ENCODE measurements around the gene GNG7. TPM values are rescaled to one million over a fixed set of nuclear protein-coding genes. Genes with fewer than 3 reads are reported as not detected.

GNG7 gene
- total RNA-seq, 1 experiment from 2014 or later: 9.6 TPM

DNA sequence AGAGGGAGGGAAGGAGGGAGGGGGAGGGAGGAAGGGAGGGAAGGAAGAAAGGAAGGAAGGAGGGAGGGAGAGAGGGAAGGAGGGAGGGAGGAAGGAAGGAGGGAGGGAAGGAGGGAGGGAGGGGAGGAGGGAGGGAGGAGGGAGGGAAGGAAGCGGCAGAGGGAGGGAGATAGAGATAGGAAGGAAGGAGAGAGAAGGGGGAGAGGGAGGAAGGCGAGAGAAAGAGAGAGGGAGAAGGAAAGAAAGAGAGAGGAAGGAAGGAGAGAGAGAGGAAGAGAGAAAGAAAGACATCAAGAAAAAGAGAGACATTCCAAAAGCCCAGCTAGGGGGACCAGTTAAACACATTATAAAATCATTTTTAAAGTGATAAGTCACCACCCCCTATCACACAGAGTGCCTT, 62.5 kb downstream of the GNG7 start (continued):
- TF ChIP-seq, protein P1, sequence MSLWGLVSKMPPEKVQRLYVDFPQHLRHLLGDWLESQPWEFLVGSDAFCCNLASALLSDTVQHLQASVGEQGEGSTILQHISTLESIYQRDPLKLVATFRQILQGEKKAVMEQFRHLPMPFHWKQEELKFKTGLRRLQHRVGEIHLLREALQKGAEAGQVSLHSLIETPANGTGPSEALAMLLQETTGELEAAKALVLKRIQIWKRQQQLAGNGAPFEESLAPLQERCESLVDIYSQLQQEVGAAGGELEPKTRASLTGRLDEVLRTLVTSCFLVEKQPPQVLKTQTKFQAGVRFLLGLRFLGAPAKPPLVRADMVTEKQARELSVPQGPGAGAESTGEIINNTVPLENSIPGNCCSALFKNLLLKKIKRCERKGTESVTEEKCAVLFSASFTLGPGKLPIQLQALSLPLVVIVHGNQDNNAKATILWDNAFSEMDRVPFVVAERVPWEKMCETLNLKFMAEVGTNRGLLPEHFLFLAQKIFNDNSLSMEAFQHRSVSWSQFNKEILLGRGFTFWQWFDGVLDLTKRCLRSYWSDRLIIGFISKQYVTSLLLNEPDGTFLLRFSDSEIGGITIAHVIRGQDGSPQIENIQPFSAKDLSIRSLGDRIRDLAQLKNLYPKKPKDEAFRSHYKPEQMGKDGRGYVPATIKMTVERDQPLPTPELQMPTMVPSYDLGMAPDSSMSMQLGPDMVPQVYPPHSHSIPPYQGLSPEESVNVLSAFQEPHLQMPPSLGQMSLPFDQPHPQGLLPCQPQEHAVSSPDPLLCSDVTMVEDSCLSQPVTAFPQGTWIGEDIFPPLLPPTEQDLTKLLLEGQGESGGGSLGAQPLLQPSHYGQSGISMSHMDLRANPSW (CRISPR knock-in tag; conservative IDR thresholded peaks at IDR 0.05; ENCODE audit: low read depth): no peak

DNA sequence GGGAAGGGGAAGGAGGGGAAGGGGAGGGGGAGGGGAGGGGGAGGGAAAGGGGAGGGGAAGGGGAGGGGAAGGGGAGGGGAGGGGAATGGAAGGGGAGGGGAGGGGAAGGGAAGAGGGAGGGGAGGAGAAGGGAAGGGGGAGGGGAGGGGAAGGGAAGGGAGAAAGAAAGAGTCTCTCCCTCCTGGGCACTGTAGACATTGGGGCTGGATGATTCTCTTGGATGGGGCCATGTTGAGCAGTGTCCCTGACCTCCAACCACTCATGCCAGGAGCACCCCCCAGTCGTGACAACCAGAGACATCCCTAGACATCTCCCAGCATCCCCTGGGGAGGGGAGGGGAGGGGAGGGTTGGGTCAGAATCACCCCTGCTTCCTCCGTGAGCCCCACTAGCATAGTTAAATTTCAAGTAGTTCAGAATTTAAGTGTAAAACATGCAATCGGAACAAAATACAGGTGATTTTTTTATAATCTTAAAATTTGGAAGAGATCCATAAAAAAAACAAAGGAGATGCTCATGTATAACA, 64.0 kb downstream of the GNG7 start:
- ATAC-seq: no peak
- CTCF ChIA-PET: interaction anchor here (0.6 to 3.1 kb wide), 3 partner anchors 9 to 24 kb away, joined by 3 to 38 read pairs (median 37); no protein-coding TSS in a partner anchor
- Mint-ChIP-seq H3K36me3 (no peaks in the 10 kb centered on the region), H3K27ac (no peak overlapping the region), H3K4me3 (no peak overlapping the region), H3K9me3 (no peaks in the 10 kb centered on the region), H3K27me3 (ENCODE audit: low read depth) (no peaks in the 10 kb centered on the region; the same call in 1 of the 2 replicates), H3K4me1 (peaks cover 17% of the 10 kb centered on the region)
- POLR2A ChIA-PET: no interaction called here
- DNase-seq (ENCODE audit: low spot score): no peak
- TF ChIP-seq FOXK1 (CRISPR knock-in tag; IDR thresholded peaks at IDR 0.05) (no peak), ZNF671 (CRISPR knock-in tag; IDR thresholded peaks at IDR 0.05) (no peak), HMGA2 (CRISPR knock-in tag; IDR thresholded peaks at IDR 0.05) (no peak), JAZF1 (CRISPR knock-in tag; IDR thresholded peaks at IDR 0.05) (no peak), KAT7 (CRISPR knock-in tag; IDR thresholded peaks at IDR 0.05; ENCODE audit: borderline replicate concordance) (no peak), ZNF219 (CRISPR knock-in tag; IDR thresholded peaks at IDR 0.05; ENCODE audit: borderline replicate concordance) (no peak), ETV6 (CRISPR knock-in tag; IDR thresholded peaks at IDR 0.05) (no peak), TEAD4 (CRISPR knock-in tag; IDR thresholded peaks at IDR 0.05) (no peak)
- TF ChIP-seq, protein P2, sequence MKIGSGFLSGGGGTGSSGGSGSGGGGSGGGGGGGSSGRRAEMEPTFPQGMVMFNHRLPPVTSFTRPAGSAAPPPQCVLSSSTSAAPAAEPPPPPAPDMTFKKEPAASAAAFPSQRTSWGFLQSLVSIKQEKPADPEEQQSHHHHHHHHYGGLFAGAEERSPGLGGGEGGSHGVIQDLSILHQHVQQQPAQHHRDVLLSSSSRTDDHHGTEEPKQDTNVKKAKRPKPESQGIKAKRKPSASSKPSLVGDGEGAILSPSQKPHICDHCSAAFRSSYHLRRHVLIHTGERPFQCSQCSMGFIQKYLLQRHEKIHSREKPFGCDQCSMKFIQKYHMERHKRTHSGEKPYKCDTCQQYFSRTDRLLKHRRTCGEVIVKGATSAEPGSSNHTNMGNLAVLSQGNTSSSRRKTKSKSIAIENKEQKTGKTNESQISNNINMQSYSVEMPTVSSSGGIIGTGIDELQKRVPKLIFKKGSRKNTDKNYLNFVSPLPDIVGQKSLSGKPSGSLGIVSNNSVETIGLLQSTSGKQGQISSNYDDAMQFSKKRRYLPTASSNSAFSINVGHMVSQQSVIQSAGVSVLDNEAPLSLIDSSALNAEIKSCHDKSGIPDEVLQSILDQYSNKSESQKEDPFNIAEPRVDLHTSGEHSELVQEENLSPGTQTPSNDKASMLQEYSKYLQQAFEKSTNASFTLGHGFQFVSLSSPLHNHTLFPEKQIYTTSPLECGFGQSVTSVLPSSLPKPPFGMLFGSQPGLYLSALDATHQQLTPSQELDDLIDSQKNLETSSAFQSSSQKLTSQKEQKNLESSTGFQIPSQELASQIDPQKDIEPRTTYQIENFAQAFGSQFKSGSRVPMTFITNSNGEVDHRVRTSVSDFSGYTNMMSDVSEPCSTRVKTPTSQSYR (CRISPR knock-in tag; IDR thresholded peaks at IDR 0.05): no peak
- TF ChIP-seq, protein P3, sequence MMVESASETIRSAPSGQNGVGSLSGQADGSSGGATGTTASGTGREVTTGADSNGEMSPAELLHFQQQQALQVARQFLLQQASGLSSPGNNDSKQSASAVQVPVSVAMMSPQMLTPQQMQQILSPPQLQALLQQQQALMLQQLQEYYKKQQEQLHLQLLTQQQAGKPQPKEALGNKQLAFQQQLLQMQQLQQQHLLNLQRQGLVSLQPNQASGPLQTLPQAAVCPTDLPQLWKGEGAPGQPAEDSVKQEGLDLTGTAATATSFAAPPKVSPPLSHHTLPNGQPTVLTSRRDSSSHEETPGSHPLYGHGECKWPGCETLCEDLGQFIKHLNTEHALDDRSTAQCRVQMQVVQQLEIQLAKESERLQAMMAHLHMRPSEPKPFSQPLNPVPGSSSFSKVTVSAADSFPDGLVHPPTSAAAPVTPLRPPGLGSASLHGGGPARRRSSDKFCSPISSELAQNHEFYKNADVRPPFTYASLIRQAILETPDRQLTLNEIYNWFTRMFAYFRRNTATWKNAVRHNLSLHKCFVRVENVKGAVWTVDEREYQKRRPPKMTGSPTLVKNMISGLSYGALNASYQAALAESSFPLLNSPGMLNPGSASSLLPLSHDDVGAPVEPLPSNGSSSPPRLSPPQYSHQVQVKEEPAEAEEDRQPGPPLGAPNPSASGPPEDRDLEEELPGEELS (CRISPR knock-in tag; IDR thresholded peaks at IDR 0.05): no peak
- TF ChIP-seq, protein P4, sequence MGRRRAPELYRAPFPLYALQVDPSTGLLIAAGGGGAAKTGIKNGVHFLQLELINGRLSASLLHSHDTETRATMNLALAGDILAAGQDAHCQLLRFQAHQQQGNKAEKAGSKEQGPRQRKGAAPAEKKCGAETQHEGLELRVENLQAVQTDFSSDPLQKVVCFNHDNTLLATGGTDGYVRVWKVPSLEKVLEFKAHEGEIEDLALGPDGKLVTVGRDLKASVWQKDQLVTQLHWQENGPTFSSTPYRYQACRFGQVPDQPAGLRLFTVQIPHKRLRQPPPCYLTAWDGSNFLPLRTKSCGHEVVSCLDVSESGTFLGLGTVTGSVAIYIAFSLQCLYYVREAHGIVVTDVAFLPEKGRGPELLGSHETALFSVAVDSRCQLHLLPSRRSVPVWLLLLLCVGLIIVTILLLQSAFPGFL (CRISPR knock-in tag; IDR thresholded peaks at IDR 0.05; ENCODE audit: borderline replicate concordance): no peak
- TF ChIP-seq, protein P5, sequence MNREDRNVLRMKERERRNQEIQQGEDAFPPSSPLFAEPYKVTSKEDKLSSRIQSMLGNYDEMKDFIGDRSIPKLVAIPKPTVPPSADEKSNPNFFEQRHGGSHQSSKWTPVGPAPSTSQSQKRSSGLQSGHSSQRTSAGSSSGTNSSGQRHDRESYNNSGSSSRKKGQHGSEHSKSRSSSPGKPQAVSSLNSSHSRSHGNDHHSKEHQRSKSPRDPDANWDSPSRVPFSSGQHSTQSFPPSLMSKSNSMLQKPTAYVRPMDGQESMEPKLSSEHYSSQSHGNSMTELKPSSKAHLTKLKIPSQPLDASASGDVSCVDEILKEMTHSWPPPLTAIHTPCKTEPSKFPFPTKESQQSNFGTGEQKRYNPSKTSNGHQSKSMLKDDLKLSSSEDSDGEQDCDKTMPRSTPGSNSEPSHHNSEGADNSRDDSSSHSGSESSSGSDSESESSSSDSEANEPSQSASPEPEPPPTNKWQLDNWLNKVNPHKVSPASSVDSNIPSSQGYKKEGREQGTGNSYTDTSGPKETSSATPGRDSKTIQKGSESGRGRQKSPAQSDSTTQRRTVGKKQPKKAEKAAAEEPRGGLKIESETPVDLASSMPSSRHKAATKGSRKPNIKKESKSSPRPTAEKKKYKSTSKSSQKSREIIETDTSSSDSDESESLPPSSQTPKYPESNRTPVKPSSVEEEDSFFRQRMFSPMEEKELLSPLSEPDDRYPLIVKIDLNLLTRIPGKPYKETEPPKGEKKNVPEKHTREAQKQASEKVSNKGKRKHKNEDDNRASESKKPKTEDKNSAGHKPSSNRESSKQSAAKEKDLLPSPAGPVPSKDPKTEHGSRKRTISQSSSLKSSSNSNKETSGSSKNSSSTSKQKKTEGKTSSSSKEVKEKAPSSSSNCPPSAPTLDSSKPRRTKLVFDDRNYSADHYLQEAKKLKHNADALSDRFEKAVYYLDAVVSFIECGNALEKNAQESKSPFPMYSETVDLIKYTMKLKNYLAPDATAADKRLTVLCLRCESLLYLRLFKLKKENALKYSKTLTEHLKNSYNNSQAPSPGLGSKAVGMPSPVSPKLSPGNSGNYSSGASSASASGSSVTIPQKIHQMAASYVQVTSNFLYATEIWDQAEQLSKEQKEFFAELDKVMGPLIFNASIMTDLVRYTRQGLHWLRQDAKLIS (CRISPR knock-in tag; IDR thresholded peaks at IDR 0.05; ENCODE audit: borderline replicate concordance): no peak
- TF ChIP-seq, protein P6, sequence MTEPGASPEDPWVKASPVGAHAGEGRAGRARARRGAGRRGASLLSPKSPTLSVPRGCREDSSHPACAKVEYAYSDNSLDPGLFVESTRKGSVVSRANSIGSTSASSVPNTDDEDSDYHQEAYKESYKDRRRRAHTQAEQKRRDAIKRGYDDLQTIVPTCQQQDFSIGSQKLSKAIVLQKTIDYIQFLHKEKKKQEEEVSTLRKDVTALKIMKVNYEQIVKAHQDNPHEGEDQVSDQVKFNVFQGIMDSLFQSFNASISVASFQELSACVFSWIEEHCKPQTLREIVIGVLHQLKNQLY (CRISPR knock-in tag; IDR thresholded peaks at IDR 0.05): no peak
- TF ChIP-seq, protein P7, sequence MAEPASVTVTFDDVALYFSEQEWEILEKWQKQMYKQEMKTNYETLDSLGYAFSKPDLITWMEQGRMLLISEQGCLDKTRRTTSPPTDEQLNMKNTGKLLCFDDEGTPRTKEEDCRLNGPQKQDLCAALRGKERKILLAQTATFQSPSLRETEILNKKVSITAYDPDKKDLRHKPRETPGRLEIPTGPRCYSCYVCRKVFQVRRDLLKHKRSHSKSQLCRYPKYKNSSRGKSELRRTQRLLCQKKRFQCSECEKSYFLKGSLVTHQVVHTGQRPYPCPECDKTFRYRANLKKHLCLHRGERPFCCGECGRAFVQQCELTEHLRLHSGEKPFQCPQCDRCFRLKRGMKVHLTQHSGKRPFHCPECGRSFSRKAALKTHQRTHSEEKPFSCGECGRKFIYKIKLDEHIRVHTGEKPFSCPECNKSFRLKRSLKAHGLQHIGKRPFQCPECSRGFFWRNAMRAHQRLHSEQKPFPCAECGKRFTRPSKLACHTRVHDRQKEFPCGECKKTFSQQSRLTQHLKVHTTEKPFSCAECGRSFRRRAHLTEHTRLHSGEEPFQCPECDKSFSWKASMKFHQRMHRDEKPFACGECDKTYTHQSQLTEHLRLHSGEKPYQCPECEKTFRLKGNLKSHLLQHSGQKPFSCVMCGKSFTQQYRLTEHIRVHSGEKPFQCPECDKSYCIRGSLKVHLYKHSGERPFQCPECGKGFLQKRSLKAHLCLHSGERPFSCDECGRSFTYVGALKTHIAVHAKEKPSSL (CRISPR knock-in tag; conservative IDR thresholded peaks at IDR 0.05): no peak
- TF ChIP-seq, protein P8, sequence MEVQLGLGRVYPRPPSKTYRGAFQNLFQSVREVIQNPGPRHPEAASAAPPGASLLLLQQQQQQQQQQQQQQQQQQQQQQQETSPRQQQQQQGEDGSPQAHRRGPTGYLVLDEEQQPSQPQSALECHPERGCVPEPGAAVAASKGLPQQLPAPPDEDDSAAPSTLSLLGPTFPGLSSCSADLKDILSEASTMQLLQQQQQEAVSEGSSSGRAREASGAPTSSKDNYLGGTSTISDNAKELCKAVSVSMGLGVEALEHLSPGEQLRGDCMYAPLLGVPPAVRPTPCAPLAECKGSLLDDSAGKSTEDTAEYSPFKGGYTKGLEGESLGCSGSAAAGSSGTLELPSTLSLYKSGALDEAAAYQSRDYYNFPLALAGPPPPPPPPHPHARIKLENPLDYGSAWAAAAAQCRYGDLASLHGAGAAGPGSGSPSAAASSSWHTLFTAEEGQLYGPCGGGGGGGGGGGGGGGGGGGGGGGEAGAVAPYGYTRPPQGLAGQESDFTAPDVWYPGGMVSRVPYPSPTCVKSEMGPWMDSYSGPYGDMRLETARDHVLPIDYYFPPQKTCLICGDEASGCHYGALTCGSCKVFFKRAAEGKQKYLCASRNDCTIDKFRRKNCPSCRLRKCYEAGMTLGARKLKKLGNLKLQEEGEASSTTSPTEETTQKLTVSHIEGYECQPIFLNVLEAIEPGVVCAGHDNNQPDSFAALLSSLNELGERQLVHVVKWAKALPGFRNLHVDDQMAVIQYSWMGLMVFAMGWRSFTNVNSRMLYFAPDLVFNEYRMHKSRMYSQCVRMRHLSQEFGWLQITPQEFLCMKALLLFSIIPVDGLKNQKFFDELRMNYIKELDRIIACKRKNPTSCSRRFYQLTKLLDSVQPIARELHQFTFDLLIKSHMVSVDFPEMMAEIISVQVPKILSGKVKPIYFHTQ (CRISPR knock-in tag; IDR thresholded peaks at IDR 0.05): no peak

All from WTC11 (cell line).